A172 (cell line): Measurements from ENCODE around the gene ADH1B. TPM values are rescaled to one million over a fixed set of nuclear protein-coding genes. Genes with fewer than 3 reads are reported as not detected.
"Not testable (repeated sequence)": the region's sequence is repeated elsewhere in the genome, so short reads cannot be mapped to it uniquely, and the experiment has no call there.

Source experiments
- DNase-seq: peaks from one replicate; pipeline ENCODE4 v3.0.0-alpha.2; 2015; ENCODE audit warnings: low spot score
- total RNA-seq: library from RNA; depleted of rRNA; stranded (reverse); fragments of >200 nt; shearing (Covaris generic); gene quantifications from 2 replicates; pipeline ENCODE4 v1.2.3, GENCODE V29; 2014

ADH1B gene
- total RNA-seq, 1 experiment from 2014 or later = not detected

DNA sequence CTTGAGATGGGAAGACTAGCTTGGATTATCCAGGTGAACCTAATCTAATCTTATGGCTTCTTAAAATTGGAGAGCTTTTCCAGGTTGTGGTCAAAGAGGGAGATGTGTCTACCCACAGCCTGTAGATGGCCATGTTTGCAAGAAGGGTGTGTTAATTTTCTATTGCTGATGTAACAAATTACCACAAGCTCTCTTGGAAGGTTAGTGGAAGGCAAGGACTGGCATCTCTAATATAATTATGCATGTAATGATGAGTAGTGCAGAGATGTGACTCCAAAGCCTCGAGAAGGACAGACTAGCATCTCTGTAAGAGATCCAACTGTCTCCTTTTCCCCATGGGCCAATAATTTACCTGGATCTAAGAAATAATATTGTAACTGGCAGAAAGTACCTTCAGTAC is 3.2 kb upstream of the ADH1B start:
- DNase-seq = no peak

DNA sequence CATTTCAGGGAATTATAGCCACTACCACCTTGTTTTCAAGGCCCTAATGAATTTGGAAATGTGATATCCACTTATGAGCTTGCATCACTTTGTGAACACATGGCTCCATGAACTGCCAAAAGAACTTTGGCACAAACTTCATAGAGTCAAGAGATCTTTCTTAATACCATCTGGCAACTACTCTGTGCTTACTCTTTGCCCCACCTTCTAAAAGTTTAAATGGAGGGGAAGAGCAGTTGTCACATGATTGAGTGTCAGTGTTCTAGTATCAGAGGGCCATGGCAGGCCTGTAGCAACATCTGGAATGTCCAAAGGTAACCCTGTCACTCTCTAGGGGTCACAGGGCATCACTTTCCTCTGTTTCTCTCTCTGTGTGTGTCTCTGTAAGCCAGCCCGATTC is 2.6 kb upstream of the ADH1B start:
- DNase-seq = no peak

DNA sequence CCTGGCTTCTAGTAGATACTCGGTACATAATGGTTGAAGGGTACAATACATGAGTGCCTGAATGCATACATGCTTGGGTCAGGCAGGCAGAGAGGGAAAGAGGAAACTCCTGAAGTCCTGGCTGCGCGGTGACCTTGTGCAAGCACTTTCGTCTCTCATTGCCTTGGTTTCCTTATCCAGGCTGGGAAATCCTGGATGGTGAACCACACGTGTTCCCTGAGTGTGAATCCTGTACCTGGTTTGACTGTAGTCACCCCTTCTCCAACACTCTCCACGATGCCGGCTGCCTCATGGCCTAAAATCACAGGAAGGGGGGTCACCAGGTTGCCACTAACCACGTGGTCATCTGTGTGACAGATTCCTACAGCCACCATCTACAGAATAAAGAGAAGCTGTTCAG is 3.4 kb downstream of the ADH1B start:
- not testable (repeated sequence) for DNase-seq

DNA sequence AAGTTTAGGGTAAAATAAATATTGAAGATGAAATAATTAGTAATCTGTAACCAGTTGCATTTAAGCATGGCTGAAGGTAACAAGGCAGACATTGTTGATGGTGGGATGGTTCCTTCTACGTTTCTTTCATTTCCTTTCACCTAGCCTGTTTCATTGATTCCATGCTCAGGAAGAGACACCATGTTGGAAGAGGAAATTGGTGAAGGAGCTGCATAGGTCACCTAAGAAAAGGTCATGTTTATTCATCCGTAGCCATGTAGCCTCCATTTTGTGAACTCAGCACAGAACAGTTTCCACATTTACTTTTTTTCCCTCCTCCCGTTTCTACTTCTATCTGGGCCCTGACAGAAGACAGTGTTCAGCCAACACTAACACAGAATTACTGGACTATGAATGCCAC is 3.8 kb downstream of the ADH1B start:
- no peak for DNase-seq

DNA sequence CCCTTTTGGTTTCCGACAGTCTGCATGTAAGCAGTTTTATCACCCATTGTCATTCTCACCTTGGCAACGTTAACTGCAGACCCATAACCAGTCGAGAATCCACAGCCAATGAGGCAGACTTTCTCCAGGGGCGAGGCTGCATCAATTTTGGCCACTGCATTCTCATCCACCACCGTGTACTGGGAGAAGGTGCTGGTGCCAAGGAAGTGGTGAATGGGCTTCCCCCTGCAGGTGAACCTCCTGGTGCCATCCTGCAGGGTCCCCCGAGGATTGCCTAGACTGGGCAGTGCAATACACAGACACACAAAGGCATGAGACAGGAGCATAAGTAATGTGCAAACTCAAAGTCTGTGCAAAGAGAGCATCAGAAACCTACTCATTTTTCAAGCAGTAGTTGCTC is 5.4 kb downstream of the ADH1B start:
- no peak for DNase-seq

DNA sequence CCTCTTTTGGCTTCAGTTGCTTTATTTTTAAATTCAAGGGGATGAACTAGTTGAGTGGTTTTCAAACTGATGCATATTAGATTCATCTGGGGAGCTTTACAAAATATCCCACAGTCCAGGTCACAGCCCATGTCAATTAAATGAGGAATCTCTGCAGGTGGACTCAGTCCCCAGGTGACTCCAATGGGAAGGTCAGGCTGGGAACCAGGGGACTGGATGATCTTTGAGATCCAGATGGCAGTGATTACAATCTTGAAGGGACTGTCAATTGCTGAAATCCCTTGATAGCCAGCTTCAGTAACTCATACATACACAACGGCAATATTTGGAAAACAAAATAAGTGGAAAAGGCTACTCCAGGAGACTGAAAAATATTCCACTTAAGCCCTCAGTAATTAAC is 7.0 kb downstream of the ADH1B start:
- no peak for DNase-seq

DNA sequence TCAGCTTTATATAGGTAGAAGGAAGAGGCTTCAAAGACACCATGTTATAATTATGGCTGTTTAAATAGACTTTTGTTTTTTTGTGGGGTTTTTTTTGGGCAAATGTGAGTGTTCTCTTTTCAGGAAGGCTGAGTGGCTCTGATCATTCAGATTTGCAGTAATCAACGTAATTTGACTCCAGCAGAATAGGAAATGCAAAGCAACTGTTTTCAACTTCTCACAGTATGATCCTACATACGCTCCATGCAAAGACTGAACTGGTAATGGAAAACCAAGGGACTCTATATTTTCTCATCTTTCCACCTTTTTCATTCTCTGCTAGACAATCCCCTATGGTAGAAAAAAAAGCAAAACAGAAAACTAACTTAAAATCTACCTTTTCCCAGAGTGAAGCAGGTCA is 10.8 kb downstream of the ADH1B start:
- no peak for DNase-seq

DNA sequence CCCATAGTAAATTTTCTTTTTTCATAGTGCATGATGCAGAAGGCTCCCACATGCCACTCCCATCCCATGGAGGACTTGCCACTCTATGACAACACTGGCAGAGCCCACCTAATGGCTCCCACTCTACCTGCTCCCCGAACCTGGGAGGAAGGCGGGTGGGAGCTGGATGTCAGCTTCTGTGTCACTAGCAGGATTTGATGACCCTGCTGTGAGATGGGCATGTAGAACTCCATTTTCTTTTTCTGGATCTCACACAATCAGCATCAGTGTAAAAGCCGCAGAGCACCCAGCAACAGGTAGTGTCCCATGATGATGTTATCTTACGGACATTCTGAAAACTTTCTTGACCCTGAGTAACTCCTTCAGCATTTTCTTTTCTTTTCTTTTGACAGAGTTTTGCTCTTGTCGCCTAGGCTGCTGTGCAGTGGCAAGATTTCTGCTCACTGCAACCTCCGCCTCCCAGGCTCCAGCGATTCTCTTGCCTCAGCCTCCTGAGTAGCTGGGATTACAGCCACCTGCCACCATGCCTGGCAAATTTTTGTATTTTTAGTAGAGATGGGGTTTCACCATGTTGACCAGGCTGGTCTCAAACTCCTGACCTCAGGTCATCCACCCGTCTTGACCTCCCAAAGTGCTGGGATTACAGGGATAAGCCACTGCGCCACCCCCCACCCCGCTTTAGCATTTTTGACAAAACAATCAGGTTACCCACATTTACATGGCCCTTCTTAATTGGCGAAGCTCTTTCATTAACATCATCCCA is 15.4 kb downstream of the ADH1B start:
- no peak for DNase-seq

DNA sequence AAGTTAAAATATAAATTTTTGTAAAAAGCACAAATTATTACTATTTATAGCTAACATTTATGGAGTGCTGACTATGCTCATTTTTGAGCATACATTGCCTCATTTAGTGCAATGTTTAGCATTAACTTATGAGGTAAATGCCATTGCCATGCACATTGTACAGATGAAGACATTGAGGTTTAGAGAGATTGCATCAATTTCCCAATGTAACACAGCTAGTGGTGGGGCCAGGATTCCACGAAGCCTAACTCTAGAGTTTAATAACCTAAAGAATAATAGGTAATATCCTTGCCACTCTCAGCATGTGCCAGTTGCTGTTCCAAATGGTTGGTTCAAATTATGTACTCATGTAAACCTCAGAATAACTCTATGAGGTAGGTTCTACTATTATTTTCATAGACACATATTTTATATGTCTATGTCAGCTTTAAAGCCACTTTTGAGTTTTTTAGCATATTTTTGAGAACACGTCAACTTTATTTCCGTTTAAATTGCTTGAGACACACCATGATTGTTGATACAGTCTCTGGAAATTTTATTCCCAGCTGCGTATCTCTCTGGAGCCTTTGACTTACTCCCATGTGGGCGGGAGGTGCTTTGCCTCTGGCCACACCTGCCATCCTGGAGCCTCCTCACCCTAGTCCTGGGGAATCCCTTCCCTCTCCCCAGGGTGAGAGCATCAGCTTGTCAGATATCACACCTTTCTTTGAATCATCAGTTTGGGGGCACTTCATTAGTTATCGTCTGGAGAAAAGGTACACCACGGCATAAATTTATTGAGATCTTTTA is 19.6 kb downstream of the ADH1B start:
- no peak for DNase-seq

DNA sequence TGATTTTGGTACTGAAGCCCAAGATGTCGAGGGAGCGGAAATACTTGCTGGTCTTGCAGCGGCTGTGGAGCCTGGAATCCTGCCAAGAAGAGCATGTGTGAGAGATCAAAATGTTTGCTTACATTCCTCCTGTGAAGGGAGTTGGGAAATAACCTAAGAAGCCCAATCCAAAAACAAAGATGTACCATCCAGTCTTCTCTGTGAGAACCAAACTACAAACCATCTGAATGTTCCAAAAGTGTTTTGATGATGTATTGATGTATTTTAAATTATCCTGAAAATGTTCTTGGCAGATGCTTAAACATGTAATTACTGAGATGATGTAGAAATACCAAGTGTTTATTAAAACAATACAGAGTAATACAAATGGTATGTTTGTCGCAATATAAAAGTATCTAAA is 20.3 kb downstream of the ADH1B start:
- peak; percentile 25 for DNase-seq

DNA sequence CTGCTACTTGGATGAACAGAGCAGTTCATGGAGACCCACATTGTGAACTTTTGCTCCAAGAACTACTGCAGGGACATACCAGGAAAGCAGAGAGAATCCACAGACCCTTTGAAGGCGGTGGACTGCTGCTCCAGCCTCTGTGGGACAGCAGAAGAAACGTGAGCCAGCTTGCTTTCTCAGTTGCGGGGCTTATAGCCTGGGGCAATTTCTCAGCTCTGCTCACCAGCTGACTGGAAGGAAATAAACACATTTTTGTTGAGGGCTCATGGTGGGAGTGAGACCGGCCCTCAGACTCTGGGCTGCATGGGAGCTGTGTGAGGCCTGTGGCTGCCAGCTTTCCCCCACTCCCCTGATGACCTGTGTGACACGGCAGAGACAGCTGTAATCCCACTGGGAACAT is 27.8 kb downstream of the ADH1B start:
- no peak for DNase-seq

DNA sequence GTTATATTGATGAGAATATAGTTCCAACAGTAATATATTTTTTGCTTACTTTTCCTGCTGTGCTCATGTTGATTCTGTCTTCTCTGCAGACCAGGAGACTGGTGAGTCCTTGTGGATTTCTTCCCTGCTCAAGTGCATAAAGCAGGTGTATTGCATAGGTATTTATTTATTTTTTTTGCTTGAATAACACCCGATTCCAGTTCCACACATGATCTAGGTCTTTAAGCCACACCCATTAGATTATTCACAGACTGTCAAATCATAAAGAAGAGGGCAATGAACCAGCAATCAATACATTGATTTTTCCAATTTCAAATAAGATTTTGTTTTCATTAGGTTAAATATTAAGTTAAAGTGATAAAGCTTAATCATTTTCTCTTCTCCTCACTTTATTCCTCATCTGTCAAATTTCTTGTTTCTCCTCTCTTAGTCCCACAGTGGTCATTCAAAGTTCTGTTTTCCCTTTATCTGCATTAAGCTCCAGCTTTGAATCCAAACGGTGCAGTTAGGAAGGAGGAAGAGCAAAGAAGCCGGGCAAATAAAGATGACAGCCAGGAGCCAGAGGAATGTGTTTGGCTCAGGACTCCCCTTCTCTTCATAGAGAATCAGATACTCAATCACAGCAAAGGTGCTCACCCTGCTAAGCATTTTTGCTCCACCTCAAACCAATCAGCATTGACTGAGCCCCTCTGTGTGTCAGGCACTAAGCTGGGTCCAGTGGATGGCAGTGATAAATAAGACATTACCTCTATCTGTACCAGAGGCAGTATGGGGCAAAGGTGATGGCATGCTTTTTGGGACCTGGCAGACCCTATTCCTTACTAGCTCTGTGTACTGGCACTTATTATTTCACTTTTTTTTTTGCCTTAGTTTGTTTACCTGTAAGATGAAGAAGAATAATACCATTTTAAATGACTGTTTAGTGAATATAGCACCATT is 30.1 kb downstream of the ADH1B start, which contains the start of gene ADH1A:
TSS of gene ADH1A (minus strand) at position 138 of the 939 bp plus-strand sequence. CDS start at position 67, 71 bp downstream.
- DNase-seq = no peak

DNA sequence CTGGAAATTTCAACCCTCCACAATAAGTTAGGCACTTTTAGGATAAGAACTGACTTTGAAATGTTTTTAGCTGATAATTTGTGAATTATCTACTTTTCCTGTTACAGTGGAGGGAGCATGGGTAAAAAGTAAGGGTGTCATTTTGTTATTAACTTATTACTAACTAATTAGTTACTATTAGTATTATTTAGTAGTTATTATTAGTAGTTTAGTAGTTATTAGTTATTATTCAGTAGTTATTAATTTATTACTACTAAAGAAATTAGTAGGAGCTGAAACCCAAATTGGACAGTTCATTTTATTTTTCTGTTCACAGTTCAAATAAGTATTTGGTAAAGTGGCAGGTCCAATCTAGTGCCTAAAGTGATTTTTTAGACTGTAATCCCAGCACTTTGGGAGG is 35.8 kb downstream of the ADH1B start:
- DNase-seq = no peak

DNA sequence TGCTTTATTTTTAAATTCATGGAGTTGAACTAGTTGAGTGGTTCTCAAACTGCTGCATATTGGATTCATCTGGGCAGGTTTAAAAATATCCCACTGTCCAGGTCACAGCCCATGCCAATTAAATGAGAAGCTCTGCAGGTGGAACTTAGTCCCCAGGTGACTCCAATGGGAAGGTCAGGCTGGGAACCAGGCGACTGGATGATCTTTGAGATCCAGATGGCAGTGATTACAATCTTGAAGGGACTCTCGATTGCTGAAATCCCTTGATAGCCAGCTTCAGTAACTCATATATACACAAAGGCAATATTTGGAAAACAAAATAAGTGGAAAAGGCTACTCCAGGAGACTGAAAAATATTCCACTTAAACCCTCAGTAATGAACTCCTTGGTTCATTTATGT is 38.5 kb downstream of the ADH1B start:
- DNase-seq = no peak

DNA sequence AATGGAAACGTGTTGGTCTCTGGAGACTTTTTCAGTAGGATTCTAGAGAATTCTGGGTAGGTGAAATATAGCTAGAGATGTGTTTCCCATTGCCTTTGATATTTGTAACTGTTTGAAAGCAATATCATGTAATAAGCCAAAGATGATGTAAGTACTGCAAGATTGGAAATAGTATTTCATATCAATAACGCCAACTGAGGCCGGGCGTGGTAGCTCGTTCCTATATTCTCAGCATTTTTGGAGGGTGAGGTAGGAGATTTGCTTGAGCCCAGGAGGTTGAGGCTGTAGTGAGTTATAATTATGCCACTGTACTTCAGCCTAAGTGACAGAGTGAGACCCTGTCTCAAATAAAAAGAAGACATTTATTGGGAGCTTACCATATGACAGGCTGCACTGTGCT is 39.9 kb downstream of the ADH1B start:
- no peak for DNase-seq

DNA sequence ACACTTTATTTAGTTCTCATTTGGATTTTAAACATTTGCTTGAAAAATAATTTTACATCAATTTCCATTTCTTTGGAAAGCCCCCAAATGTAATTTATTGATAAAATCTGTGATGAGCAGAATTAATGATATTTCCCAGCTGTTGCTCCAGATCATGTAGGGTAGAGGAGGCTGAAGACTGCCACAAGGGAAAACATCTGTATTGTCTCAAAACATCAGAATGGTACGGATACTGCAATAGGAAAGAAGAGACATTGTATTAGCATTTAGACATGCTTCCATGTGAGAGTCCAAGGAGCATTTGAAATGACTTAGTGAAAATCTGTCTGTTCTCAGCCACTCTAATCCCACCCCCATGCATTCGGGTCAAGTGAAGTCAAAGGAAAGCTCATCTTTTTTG is 44.8 kb downstream of the ADH1B start:
- DNase-seq = no peak

DNA sequence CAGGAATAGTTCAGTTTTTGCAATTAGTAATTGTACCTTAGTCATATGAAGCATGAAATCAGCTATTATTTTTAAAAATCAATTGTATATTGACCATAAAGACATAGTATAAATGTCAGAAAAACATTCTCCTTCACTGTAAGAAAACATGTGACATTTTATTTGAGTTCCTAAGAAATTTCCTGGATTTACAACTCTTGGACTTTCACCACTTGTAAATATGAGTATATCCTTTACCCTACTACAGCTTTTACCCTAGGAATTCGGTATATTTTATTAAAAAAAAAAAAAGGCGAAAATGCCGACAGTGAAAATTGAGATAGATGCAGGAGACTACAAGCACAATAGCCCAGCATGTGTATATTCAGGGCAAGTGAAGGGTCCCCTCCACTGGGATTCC is 45.3 kb downstream of the ADH1B start:
- no peak for DNase-seq

DNA sequence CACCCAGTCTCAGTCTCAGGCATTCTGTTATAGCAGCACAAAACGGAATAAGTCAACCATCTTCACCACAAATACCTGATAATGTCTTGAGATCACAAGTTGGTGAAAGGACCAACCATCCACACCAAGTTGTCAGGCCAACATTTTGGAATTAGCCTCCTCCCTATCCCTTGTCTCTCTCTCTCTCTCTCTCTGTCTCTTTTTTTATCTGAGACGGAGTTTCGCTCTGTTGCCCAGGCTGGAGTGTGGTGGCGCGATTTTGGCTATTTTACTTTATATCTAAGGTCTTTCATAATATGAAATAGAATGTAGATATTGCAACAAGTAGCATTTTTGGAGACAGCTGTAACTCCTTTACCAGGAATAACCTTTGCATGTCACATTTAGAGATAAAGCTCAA is 46.2 kb downstream of the ADH1B start:
- no peak for DNase-seq

DNA sequence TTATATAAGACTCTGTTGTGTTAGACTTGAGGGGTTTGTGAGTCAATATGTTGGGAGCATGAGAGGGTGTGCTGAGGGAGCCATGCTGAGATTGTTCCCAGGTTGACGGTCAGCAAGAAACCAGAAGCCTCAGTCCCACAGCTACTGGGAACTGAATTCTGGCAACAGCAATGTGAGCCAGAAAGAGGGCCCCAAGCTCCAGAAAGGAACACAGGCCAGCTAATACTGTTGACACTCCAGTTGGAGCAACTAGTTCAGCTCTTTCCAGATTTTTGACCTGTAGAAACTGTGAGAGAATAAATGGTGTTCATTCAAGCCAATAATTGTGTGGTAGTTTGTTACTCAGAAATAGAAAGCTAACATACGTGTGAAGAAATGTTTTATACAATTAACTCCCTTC is 47.5 kb downstream of the ADH1B start:
- no peak for DNase-seq

DNA sequence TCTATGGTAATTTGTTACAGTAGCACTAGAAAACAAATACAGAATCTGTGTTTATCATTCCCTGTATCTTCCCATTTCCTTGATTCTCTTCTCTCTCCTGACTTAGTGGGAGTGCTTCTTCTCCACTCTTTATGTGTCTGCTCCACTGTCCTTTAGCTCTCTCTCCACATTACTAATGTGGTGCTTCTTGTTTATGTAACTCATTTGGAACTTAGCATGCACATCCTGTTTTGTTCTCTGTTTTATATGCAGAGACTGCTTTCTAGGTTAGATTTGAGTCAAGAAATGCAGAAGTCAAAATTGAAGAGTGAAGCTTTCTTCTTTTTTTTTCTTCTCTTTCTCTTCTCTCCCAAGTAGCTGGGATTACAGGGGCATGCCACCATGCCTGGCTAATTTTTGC is 56.3 kb downstream of the ADH1B start:
- no peak for DNase-seq
